NCI-H2081 (cell line): Measurements from ENCODE around the gene CANT1.
"Not testable (repeated sequence)": the region's sequence is repeated elsewhere in the genome, so short reads cannot be mapped to it uniquely, and the experiment has no call there.

Experiments
- DNase-seq, 2 experiments: peaks; one replicate each; lab custom pipeline; 2025; lab: John Stamatoyannopoulos, UW

CANT1 gene

GRCh38 chr17:78976907-78977680 is 32.5 kb downstream of the CANT1 start:
- no peak for DNase-seq

- no peak for DNase-seq
These were observed 34.7 kb downstream of the CANT1 start for GRCh38 chr17:78974635-78975591.

GRCh38 chr17:78973792-78974520 is 35.6 kb downstream of the CANT1 start:
- DNase-seq, result no peak

- no peak for DNase-seq
These were observed 36.4 kb downstream of the CANT1 start for GRCh38 chr17:78973196-78973595.

- no peak for DNase-seq
These were observed 37.0 kb downstream of the CANT1 start for GRCh38 chr17:78972507-78973105.

GRCh38 chr17:78971756-78972506 is 37.6 kb downstream of the CANT1 start:
- DNase-seq, result peak in 1 of 2 experiments; percentile 20

GRCh38 chr17:78970834-78971755 is 38.5 kb downstream of the CANT1 start:
- DNase-seq, result peak; percentile 72 to 83

- peak in 1 of 2 experiments; percentile 41 for DNase-seq
These were observed 39.7 kb downstream of the CANT1 start for GRCh38 chr17:78969865-78970264.

GRCh38 chr17:78967782-78968362 is 41.7 kb downstream of the CANT1 start:
- no peak for DNase-seq

GRCh38 chr17:78966910-78967600 is 42.5 kb downstream of the CANT1 start:
- no peak for DNase-seq

GRCh38 chr17:78966123-78966813 is 43.3 kb downstream of the CANT1 start:
- no peak for DNase-seq

- peak; percentile 47 to 77 for DNase-seq
These were observed 44.1 kb downstream of the CANT1 start for GRCh38 chr17:78965491-78965924.

GRCh38 chr17:78963378-78963777 is 46.2 kb downstream of the CANT1 start:
- no peak for DNase-seq

GRCh38 chr17:78962984-78963348 is 46.6 kb downstream of the CANT1 start:
- DNase-seq, result not testable (repeated sequence)

GRCh38 chr17:78962345-78962983 is 47.1 kb downstream of the CANT1 start:
- no peak for DNase-seq

- no peak for DNase-seq
These were observed 48.0 kb downstream of the CANT1 start for GRCh38 chr17:78961571-78961970.

- DNase-seq, result no peak
These were observed 48.6 kb downstream of the CANT1 start for GRCh38 chr17:78960928-78961327.

GRCh38 chr17:78959803-78960202 is 49.8 kb downstream of the CANT1 start:
- DNase-seq, result no peak
